Psoas muscle (tissue), 8 donors: Measurements from ENCODE around the gene GTF2I. TPM values are rescaled to one million over a fixed set of nuclear protein-coding genes. Genes with fewer than 3 reads are reported as not detected.
"Not testable (repeated sequence)": the region's sequence is repeated elsewhere in the genome, so short reads cannot be mapped to it uniquely, and the experiment has no call there.

ENCODE experiments used
- ATAC-seq, 4 donors: fragments of 200-7000 bp; cut with Tn5 transposase; one replicate each; pipeline ENCODE4 v1.9.1; 2020; ENCODE audit warnings: moderate library complexity in 3 of 4, mild to moderate bottlenecking in 2 of 4
- DNase-seq, 2 donors: peaks; one replicate each; pipeline ENCODE4 v3.0.0-alpha.2; 2020
- H3K27ac ChIP-seq: fragments of 200-600 bp; one replicate; pipeline ENCODE4 v1.8.0; 2022
- H3K27me3 ChIP-seq, 3 donors: fragments of 200-600 bp in 1 of 3; one replicate each; pipeline versions ENCODE4 v1.6.1 to v1.8.0; 2013 to 2022; ENCODE audit warnings: low read length in 2 of 3, mild to moderate bottlenecking in 2 of 3, moderate library complexity in 1 of 3; ENCODE audit not compliant: insufficient read depth in 3 of 3
- H3K36me3 ChIP-seq, 2 donors: fragments of 200-600 bp in 1 of 2; one replicate each; pipeline versions ENCODE4 v1.6.1 to v1.8.0; 2013 to 2022; ENCODE audit warnings: low read depth in 1 of 2, mild to moderate bottlenecking in 1 of 2, moderate library complexity in 1 of 2; ENCODE audit not compliant: insufficient read depth in 1 of 2
- H3K4me1 ChIP-seq: fragments of 200-600 bp; one replicate; pipeline ENCODE4 v1.8.0; 2022
- H3K4me3 ChIP-seq: fragments of 200-600 bp; one replicate; pipeline ENCODE4 v1.8.0; 2022; ENCODE audit warnings: mild to moderate bottlenecking
- H3K9me3 ChIP-seq: fragments of 200-600 bp; one replicate; pipeline ENCODE4 v1.8.0; 2022
- WGBS, 3 donors: extraction: QIAGEN DNeasy Blood & Tissue Kit; methylation state at CpG; one replicate each; pipeline versions ENCODE4 v1.1.6 to v1.1.7; 2013; 5-methylcytosine and 5-hydroxymethylcytosine counted together
- intact Hi-C, 2 donors: fragments of 100-400 bp; cut with DNase I; formaldehyde crosslinking; loops; one replicate each; pipeline versions ENCODE4 v1.11.0 to v1.14.2; 2022
- polyA plus RNA-seq, 3 donors: library from polyadenylated mRNA; stranded (reverse); fragments of 200-250 nt; gene quantifications; one replicate each; pipeline ENCODE4 v1.2.3, GENCODE V29; 2013
- total RNA-seq, 4 donors: library from RNA; stranded (reverse); fragmentation: NEBNext Ultra II Directional in 2 of 4; extraction: Animal tissue kit (Norgen Biotek cat#: 25700) in 2 of 4; gene quantifications; one replicate each; pipeline versions ENCODE4 v1.2.1 to v1.2.4, GENCODE V29; 2021 to 2023
- TF ChIP-seq, protein P1 (sequence below): fragments of 200-600 bp; IDR thresholded peaks from one replicate; pipeline ENCODE4 v1.8.0; 2022; ENCODE audit warnings: antibody characterized with exemption
- donor health status: healthy with polysubstance abuse.
- donor health status: DM: no; HTN: no; CAD: no; lungs with moderate emphysema.
- donor health status: Bipolar disorder and iron deficiency.
- donor health status: healthy.
- donor health status: DM: yes; HTN: yes; CAD: no.
- donor health status: DM: no; HTN: no; CAD: no.
- donor health status: DM: no; HTN: no; CAD: no.
- donor health status: DM: yes; HTN: yes; CAD: no.

Gene GTF2I
- total and polyA plus RNA-seq, 7 donors = 29.2 to 191 (median 96.4) TPM

DNA sequence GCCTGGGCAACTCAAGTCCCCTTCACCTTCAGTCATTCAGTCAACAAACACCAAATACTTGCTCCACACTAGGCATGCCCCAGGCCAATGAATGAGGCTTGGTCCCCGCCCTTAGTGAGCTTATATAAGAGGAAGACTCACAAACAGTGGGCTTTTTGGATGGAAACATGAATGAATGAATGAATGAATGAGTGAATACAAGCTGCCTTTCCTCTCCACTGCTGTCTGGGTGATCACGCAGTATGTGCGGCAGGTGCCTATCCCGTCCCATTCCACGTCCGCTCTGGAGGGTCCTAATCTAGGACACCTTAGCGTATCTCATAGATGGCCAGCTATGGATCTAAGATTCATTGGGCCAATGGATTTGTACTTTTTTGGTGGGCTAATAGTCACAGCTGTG, 19.8 kb upstream of the GTF2I start:
- Histone ChIP-seq H3K9me3 (no peaks in the 10 kb centered on the region), H3K4me1 (peaks cover 21% of the 10 kb centered on the region), H3K4me3 (no peak overlapping the region), H3K36me3 (no peaks in the 10 kb centered on the region), H3K27me3 (no peaks in the 10 kb centered on the region), H3K27ac (peak overlapping the region; percentile 14)
- ATAC-seq (no peak), DNase-seq (no peak)
- TF ChIP-seq, protein P1, sequence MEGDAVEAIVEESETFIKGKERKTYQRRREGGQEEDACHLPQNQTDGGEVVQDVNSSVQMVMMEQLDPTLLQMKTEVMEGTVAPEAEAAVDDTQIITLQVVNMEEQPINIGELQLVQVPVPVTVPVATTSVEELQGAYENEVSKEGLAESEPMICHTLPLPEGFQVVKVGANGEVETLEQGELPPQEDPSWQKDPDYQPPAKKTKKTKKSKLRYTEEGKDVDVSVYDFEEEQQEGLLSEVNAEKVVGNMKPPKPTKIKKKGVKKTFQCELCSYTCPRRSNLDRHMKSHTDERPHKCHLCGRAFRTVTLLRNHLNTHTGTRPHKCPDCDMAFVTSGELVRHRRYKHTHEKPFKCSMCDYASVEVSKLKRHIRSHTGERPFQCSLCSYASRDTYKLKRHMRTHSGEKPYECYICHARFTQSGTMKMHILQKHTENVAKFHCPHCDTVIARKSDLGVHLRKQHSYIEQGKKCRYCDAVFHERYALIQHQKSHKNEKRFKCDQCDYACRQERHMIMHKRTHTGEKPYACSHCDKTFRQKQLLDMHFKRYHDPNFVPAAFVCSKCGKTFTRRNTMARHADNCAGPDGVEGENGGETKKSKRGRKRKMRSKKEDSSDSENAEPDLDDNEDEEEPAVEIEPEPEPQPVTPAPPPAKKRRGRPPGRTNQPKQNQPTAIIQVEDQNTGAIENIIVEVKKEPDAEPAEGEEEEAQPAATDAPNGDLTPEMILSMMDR = no peak
- 96 to 100% (median 99%) methylated on average over 7 of the region's 7 CpGs for WGBS, 3 donors
- intact Hi-C loops = no loop called here

DNA sequence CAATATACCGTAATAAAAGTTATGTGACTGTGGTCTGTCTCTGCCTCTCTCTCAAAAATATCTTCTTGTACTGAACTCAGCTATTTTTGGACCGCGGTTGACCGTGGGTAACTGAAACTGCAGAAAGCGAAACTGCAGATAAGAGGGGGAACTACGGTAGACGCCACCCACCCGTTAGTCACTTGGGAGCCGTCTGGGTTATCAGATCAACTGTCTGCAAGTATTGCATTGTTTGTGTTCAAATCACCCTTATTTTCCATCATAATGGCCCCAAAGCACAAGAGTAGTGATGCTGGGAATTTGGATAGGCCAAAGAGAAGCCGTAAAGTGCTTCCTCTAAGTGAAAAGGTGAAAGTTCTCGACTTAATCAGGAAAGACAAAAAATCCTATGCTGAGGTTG, 7.5 kb upstream of the GTF2I start:
- H3K27me3 ChIP-seq, intact Hi-C loops, DNase-seq, H3K36me3 ChIP-seq, H3K4me1 ChIP-seq, H3K9me3 ChIP-seq: not testable (repeated sequence)
- WGBS, 3 donors = 9 to 20% (median 18%) methylated on average over 10 of the region's 11 CpGs
- Histone ChIP-seq H3K4me3 (peak overlapping the region; percentile 41), H3K27ac (peak overlapping the region; percentile 63)
- ATAC-seq = peak; percentile 53 to 63 (median 58)

DNA sequence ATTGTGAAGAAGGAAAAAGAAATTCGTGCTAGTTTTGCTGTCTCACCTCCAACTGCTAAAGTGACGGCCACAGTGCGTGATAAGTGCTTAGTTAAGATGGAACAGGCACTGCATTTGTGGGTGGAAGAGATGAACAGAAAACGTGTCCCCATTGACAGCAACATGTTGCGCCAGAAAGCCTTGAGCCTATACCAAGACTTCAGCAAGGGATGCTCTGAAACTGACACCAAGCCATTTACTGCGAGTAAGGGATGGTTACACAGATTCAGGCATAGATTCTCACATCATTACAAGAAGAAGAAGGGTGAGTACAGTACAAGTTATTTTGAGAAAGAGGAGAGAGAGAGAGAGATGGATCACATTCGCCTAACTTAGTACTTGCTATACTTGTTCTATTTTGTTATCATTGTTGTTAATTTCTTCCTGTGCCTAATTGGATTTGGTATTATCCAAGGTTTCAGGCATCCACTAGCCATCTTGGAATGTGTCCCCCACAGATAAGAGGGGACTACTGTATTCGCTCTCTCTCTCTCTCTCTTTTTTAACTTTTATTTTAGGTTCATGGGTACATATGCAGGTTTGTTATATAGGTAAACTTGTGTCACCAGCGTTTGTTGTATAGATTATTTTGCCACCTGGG, 6.9 kb upstream of the GTF2I start:
- H3K4me1 ChIP-seq = peaks cover 13% of the 10 kb centered on the region
- ATAC-seq = peak; percentile 21 to 52 (median 32)
- H3K36me3 ChIP-seq, H3K27me3 ChIP-seq, intact Hi-C loops, H3K4me3 ChIP-seq, H3K9me3 ChIP-seq, DNase-seq: not testable (repeated sequence)
- 54 to 69% (median 61%) methylated on average over 6 to 7 of the region's 9 CpGs for WGBS, 3 donors
- H3K27ac ChIP-seq = peak overlapping the region; percentile 60

DNA sequence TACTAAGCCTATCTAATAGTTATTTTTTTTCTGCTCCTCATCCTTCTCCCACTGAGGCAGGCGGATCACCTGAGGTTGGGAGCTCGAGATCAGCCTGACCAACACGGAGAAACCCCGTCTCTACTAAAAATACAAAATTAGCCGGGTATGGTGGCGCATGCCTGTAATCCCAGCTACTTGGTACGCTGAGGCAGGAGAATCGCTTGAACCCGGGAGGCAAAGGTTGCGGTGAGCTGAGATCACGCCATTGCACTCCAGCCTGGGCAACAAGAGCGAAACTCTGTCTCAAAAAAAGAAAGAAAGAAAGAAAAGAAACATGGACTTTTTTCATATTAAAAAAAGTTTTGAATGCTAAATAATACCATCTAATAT, 6.4 kb upstream of the GTF2I start:
- intact Hi-C loops, H3K4me3 ChIP-seq, ATAC-seq, H3K27me3 ChIP-seq, H3K36me3 ChIP-seq, DNase-seq, H3K9me3 ChIP-seq: not testable (repeated sequence)
- Histone ChIP-seq H3K4me1 (peaks cover 18% of the 10 kb centered on the region), H3K27ac (peak overlapping the region; percentile 60)
- 84 to 93% (median 91%) methylated on average over 12 of the region's 12 CpGs for WGBS, 3 donors

DNA sequence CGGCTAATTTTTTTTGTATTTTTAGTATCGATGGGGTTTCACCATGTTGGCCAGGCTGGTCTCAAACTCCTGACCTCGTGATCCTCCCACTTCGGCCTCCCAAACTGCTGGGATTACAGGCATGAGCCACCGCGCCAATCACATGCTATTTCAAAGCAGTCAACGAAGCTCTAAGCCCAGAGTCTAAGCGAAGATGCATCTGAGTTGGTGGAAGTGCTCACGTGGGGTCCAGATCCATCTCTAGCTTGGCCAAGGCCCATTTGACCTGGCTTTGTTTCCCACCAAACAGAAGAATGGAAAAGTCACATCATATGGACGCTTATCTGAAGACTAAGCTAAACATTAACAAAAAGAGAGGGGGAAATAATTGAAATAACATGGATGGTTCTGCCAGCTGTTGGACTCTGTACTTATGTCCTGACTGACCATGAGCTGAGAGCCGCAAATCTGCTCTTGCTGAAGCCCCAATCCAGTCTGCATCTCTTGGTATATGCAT, 3.8 kb upstream of the GTF2I start:
- no peak for DNase-seq
- TF ChIP-seq, protein P1 = no peak
- Histone ChIP-seq H3K9me3 (no peaks in the 10 kb centered on the region), H3K27me3 (no peaks in the 10 kb centered on the region), H3K4me1 (peaks cover 21% of the 10 kb centered on the region), H3K27ac (no peak overlapping the region), H3K36me3 (no peaks in the 10 kb centered on the region), H3K4me3 (no peak overlapping the region)
- 84 to 88% (median 87%) methylated on average over 11 of the region's 11 CpGs for WGBS, 3 donors
- intact Hi-C loops = no loop called here
- ATAC-seq = no peak

DNA sequence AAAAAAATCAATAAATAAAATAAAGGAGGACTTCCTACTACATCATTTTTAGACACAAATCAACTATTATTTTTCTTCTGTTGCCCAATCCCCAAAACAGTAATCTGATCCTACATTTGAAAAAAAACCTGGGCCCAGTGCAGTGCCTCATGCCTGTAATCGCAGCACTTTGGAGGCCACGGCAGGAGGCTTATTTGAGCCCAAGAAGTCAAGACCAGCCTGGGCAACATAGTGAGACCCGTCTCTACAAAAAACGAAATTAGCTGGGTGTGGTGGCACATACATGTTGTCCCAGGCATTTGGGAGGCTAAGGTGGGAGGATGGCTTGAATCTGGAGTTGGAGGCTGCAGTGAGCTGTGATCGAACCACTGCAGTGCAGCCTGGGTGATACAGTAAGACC, 2.7 kb upstream of the GTF2I start:
- WGBS, 3 donors = 71 to 90% (median 79%) methylated on average over 5 of the region's 5 CpGs
- DNase-seq (no peak), ATAC-seq (no peak)
- Histone ChIP-seq H3K9me3 (no peaks in the 10 kb centered on the region), H3K4me3 (no peak overlapping the region), H3K4me1 (peaks cover 27% of the 10 kb centered on the region), H3K27ac (peak overlapping the region; percentile 100), H3K27me3 (no peaks in the 10 kb centered on the region), H3K36me3 (peaks cover 2 to 10% of the 10 kb centered on the region in 2 donors)
- TF ChIP-seq, protein P1 = no peak
- intact Hi-C loops = loop anchor here in 1 of 2 donors (5.0 kb wide), 1 partner anchor 38 kb away; no protein-coding TSS in a partner anchor
